PC-9 (cell line): Measurements from ENCODE around the gene F5.

Experiments
- EZH2 ChIP-seq: fragments of 200-600 bp; sonication (generic); IDR thresholded peaks from 2 replicates; pipeline ENCODE4 v1.8.0; 2017; ENCODE audit warnings: antibody characterized with exemption, low read depth
- TF ChIP-seq, protein P1 (sequence below): fragments of 200-600 bp; sonication (generic); conservative IDR thresholded peaks from 2 replicates; pipeline ENCODE4 v1.6.1; 2017; ENCODE audit warnings: mixed run types, antibody characterized with exemption, mild to moderate bottlenecking, moderate library complexity

DNA sequence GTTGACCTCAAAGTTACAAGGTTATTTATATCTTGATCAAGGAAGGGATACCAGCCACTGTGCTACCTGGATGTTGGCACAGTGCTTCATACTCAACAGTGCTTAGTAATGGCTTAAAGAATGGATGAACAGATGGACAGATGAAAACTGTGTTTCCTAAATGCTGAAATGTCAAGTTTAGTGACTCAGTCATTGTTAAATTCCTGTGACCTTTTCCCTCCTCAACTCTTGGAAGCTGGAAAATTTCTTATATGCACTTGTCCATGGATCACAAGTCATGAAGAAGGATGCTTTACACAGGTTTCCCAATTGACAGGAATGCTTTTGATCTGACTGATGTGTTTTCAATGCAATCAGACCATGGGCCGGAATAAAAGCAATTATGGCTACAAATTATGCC lies 60.9 kb downstream of the F5 start:
- TF ChIP-seq, protein P1, sequence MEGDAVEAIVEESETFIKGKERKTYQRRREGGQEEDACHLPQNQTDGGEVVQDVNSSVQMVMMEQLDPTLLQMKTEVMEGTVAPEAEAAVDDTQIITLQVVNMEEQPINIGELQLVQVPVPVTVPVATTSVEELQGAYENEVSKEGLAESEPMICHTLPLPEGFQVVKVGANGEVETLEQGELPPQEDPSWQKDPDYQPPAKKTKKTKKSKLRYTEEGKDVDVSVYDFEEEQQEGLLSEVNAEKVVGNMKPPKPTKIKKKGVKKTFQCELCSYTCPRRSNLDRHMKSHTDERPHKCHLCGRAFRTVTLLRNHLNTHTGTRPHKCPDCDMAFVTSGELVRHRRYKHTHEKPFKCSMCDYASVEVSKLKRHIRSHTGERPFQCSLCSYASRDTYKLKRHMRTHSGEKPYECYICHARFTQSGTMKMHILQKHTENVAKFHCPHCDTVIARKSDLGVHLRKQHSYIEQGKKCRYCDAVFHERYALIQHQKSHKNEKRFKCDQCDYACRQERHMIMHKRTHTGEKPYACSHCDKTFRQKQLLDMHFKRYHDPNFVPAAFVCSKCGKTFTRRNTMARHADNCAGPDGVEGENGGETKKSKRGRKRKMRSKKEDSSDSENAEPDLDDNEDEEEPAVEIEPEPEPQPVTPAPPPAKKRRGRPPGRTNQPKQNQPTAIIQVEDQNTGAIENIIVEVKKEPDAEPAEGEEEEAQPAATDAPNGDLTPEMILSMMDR: no peak
- TF ChIP-seq EZH2: no peak
